ENCODE data around the gene S100A13.

- TF ChIP-seq, protein P1, sequence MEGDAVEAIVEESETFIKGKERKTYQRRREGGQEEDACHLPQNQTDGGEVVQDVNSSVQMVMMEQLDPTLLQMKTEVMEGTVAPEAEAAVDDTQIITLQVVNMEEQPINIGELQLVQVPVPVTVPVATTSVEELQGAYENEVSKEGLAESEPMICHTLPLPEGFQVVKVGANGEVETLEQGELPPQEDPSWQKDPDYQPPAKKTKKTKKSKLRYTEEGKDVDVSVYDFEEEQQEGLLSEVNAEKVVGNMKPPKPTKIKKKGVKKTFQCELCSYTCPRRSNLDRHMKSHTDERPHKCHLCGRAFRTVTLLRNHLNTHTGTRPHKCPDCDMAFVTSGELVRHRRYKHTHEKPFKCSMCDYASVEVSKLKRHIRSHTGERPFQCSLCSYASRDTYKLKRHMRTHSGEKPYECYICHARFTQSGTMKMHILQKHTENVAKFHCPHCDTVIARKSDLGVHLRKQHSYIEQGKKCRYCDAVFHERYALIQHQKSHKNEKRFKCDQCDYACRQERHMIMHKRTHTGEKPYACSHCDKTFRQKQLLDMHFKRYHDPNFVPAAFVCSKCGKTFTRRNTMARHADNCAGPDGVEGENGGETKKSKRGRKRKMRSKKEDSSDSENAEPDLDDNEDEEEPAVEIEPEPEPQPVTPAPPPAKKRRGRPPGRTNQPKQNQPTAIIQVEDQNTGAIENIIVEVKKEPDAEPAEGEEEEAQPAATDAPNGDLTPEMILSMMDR (conservative IDR thresholded peaks at IDR 0.05): no peak
- no peak for TF ChIP-seq EZH2 (IDR thresholded peaks at IDR 0.05; ENCODE audit: low read depth)
Observed at GRCh38 chr1:153633161-153633753, 6.0 kb upstream of the S100A13 start.

Data from PC-9 (cell line).